ENCODE results near the gene LIPC. TPM values are rescaled to one million over a fixed set of nuclear protein-coding genes. Genes with fewer than 3 reads are reported as not detected.

Gene LIPC
- total RNA-seq, 1 experiment from 2014 or later, result 1.2 TPM

GRCh38 chr15:58556541-58556940 is 124.8 kb downstream of the LIPC start:
- no peak overlapping the region for H3K4me3 ChIP-seq
- H3K27me3 ChIP-seq, result no peaks in the 10 kb centered on the region
- peaks cover 14% of the 10 kb centered on the region for H3K4me1 ChIP-seq
- H3K27ac ChIP-seq, result no peak overlapping the region
- H3K36me3 ChIP-seq, result no peaks in the 10 kb centered on the region
- no peak for DNase-seq
- H3K9me3 ChIP-seq (replicated peaks), result peaks cover 5% of the 10 kb centered on the region; the same call in 1 of the 2 replicates

- DNase-seq, result no peak
- no peaks in the 10 kb centered on the region for H3K27me3 ChIP-seq
- no peak overlapping the region for H3K27ac ChIP-seq
- H3K4me1 ChIP-seq, result peaks cover 18% of the 10 kb centered on the region
- no peaks in the 10 kb centered on the region for H3K36me3 ChIP-seq
- H3K4me3 ChIP-seq, result no peak overlapping the region
- peaks cover 5% of the 10 kb centered on the region; the same call in 1 of the 2 replicates for H3K9me3 ChIP-seq (replicated peaks)
Observed at GRCh38 chr15:58558777-58559176, 127.0 kb downstream of the LIPC start.

- Histone ChIP-seq H3K27ac (no peak overlapping the region), H3K9me3 (replicated peaks) (peaks cover 5% of the 10 kb centered on the region; the same call in 1 of the 2 replicates), H3K4me1 (peaks cover 18% of the 10 kb centered on the region), H3K4me3 (no peak overlapping the region), H3K36me3 (no peaks in the 10 kb centered on the region), H3K27me3 (no peaks in the 10 kb centered on the region)
- DNase-seq, result no peak
Observed at GRCh38 chr15:58559904-58560588, 128.3 kb downstream of the LIPC start.

- peaks cover 5% of the 10 kb centered on the region; the same call in 1 of the 2 replicates for H3K9me3 ChIP-seq (replicated peaks)
- H3K27ac ChIP-seq, result no peak overlapping the region
- DNase-seq, result no peak
- H3K4me3 ChIP-seq, result no peak overlapping the region
- peaks cover 15% of the 10 kb centered on the region for H3K4me1 ChIP-seq
- H3K27me3 ChIP-seq, result no peaks in the 10 kb centered on the region
- H3K36me3 ChIP-seq, result no peaks in the 10 kb centered on the region
Observed at GRCh38 chr15:58561321-58561720, 129.5 kb downstream of the LIPC start.

GRCh38 chr15:58562135-58562534 is 130.3 kb downstream of the LIPC start:
- H3K4me3 ChIP-seq, result no peak overlapping the region
- H3K27ac ChIP-seq, result no peak overlapping the region
- no peaks in the 10 kb centered on the region for H3K27me3 ChIP-seq
- DNase-seq, result peak; percentile 38 to 59
- peaks cover 15% of the 10 kb centered on the region for H3K4me1 ChIP-seq
- H3K36me3 ChIP-seq, result no peaks in the 10 kb centered on the region
- H3K9me3 ChIP-seq (replicated peaks), result peaks cover 5% of the 10 kb centered on the region; the same call in 1 of the 2 replicates

GRCh38 chr15:58564981-58565380 is 133.2 kb downstream of the LIPC start:
- H3K4me3 ChIP-seq, result no peak overlapping the region
- peaks cover 9% of the 10 kb centered on the region for H3K9me3 ChIP-seq (replicated peaks)
- H3K27me3 ChIP-seq, result no peaks in the 10 kb centered on the region
- peaks cover 21% of the 10 kb centered on the region for H3K4me1 ChIP-seq
- no peaks in the 10 kb centered on the region for H3K36me3 ChIP-seq
- no peak overlapping the region for H3K27ac ChIP-seq
- DNase-seq, result no peak

- peaks cover 21% of the 10 kb centered on the region for H3K4me1 ChIP-seq
- no peaks in the 10 kb centered on the region for H3K27me3 ChIP-seq
- H3K9me3 ChIP-seq (replicated peaks), result peaks cover 7% of the 10 kb centered on the region; the same call in 1 of the 2 replicates
- H3K27ac ChIP-seq, result no peak overlapping the region
- no peak overlapping the region for H3K4me3 ChIP-seq
- no peaks in the 10 kb centered on the region for H3K36me3 ChIP-seq
- no peak for DNase-seq
Observed at GRCh38 chr15:58565619-58566018, 133.8 kb downstream of the LIPC start.

GRCh38 chr15:58566029-58566428 is 134.2 kb downstream of the LIPC start:
- Histone ChIP-seq H3K36me3 (no peaks in the 10 kb centered on the region), H3K4me1 (peaks cover 20% of the 10 kb centered on the region), H3K9me3 (replicated peaks) (peaks cover 7% of the 10 kb centered on the region; the same call in 1 of the 2 replicates), H3K27ac (no peak overlapping the region), H3K27me3 (no peaks in the 10 kb centered on the region), H3K4me3 (no peak overlapping the region)
- DNase-seq, result no peak

- no peaks in the 10 kb centered on the region for H3K27me3 ChIP-seq
- no peak overlapping the region for H3K27ac ChIP-seq
- H3K36me3 ChIP-seq, result no peaks in the 10 kb centered on the region
- H3K4me1 ChIP-seq, result peaks cover 6% of the 10 kb centered on the region; the same call in 1 of the 2 replicates
- H3K4me3 ChIP-seq, result no peak overlapping the region
- peak; percentile 23 to 58 for DNase-seq
- peaks cover 9% of the 10 kb centered on the region; the same call in 1 of the 2 replicates for H3K9me3 ChIP-seq (replicated peaks)
Observed at GRCh38 chr15:58568157-58568571, 136.4 kb downstream of the LIPC start.

- Histone ChIP-seq H3K9me3 (replicated peaks) (peaks cover 9% of the 10 kb centered on the region; the same call in 1 of the 2 replicates), H3K36me3 (no peaks in the 10 kb centered on the region), H3K27ac (no peak overlapping the region), H3K27me3 (no peaks in the 10 kb centered on the region), H3K4me3 (no peak overlapping the region), H3K4me1 (peaks cover 6% of the 10 kb centered on the region; the same call in 1 of the 2 replicates)
- no peak for DNase-seq
Observed at GRCh38 chr15:58569455-58569854, 137.7 kb downstream of the LIPC start.

- no peaks in the 10 kb centered on the region for H3K36me3 ChIP-seq
- no peaks in the 10 kb centered on the region for H3K27me3 ChIP-seq
- no peak overlapping the region for H3K27ac ChIP-seq
- H3K4me1 ChIP-seq, result peaks cover 6% of the 10 kb centered on the region; the same call in 1 of the 2 replicates
- no peak overlapping the region for H3K4me3 ChIP-seq
- H3K9me3 ChIP-seq (replicated peaks), result peaks cover 9% of the 10 kb centered on the region; the same call in 1 of the 2 replicates
- DNase-seq, result no peak
Observed at GRCh38 chr15:58571491-58571890, 139.7 kb downstream of the LIPC start.

- peaks cover 6% of the 10 kb centered on the region; the same call in 1 of the 2 replicates for H3K4me1 ChIP-seq
- H3K36me3 ChIP-seq, result no peaks in the 10 kb centered on the region
- H3K9me3 ChIP-seq (replicated peaks), result peaks cover 9% of the 10 kb centered on the region; the same call in 1 of the 2 replicates
- H3K4me3 ChIP-seq, result no peak overlapping the region
- no peaks in the 10 kb centered on the region for H3K27me3 ChIP-seq
- no peak for DNase-seq
- H3K27ac ChIP-seq, result no peak overlapping the region
Observed at GRCh38 chr15:58572521-58572920, 140.7 kb downstream of the LIPC start.

- Histone ChIP-seq H3K9me3 (replicated peaks) (peaks cover 9% of the 10 kb centered on the region; the same call in 1 of the 2 replicates), H3K4me1 (peaks cover 3% of the 10 kb centered on the region; the same call in 1 of the 2 replicates), H3K27ac (no peak overlapping the region), H3K36me3 (no peaks in the 10 kb centered on the region), H3K27me3 (no peaks in the 10 kb centered on the region), H3K4me3 (no peak overlapping the region)
- no peak for DNase-seq
Observed at GRCh38 chr15:58573270-58573669, 141.5 kb downstream of the LIPC start.

GRCh38 chr15:58574631-58575030 is 142.8 kb downstream of the LIPC start:
- H3K36me3 ChIP-seq, result no peaks in the 10 kb centered on the region
- no peaks in the 10 kb centered on the region for H3K27me3 ChIP-seq
- DNase-seq, result no peak
- H3K9me3 ChIP-seq (replicated peaks), result peaks cover 5% of the 10 kb centered on the region; the same call in 1 of the 2 replicates
- H3K4me1 ChIP-seq, result no peaks in the 10 kb centered on the region
- H3K27ac ChIP-seq, result no peak overlapping the region
- no peak overlapping the region for H3K4me3 ChIP-seq

GRCh38 chr15:58575045-58575786 is 143.4 kb downstream of the LIPC start:
- Histone ChIP-seq H3K27ac (no peak overlapping the region), H3K4me1 (no peaks in the 10 kb centered on the region), H3K4me3 (no peak overlapping the region), H3K9me3 (replicated peaks) (0 out of 2 replicates have a peak, but pooled peaks cover 2% of the 10 kb centered on the region), H3K36me3 (no peaks in the 10 kb centered on the region), H3K27me3 (no peaks in the 10 kb centered on the region)
- DNase-seq, result no peak

All from SJCRH30 (cell line).